MM.1S (cell line): ENCODE results near the gene PAAF1.

Source experiments
- EZH2phosphoT487 ChIP-seq: fragments of 300-600 bp; sonication (generic); IDR thresholded peaks from 2 replicates; pipeline ENCODE4 v1.6.1; 2018; ENCODE audit warnings: antibody characterized with exemption, low read length
- TF ChIP-seq, protein P1 (sequence below): fragments of 300-600 bp; sonication (generic); IDR thresholded peaks from 2 replicates; pipeline ENCODE4 v1.5.1; 2016; ENCODE audit warnings: antibody characterized with exemption, low read length, mixed read lengths

DNA sequence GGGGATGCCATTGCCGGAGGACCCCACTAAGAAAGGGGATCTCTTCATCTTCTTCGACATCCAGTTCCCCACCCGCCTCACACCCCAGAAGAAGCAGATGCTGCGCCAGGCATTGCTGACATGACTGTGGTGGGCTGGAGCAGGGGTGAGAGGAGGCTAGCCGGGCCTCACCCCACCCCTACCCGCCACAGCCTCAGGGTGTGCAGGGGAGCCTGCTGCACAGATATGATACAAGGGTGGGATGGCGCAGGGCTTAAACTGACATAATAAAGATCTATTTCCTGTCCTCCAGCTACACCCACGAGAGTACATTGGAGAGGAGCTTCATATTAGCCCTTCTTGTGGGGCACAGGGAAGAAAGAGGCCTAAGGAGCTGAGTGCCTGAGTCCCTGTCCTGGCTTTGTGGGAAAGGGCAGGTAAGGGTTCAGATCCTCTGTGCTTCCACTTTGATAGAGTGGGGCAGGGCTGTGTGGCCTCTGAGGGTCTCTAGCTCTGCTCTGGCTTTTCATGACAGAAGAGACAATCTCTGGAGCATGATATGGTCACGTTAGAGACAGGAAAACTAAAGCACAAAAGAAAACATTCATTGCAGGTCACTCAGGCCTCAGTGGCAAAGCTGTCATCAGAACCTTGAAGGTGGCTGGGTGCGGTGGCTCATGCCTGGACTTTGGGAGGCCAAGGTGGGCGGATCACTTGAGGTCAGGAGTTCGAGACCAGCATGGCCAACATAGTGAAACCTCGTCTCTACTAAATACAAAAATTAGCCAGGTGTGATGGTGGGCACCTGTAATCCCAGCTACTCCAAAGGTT is 93.4 kb downstream of the PAAF1 start:
- TF ChIP-seq, protein P1, sequence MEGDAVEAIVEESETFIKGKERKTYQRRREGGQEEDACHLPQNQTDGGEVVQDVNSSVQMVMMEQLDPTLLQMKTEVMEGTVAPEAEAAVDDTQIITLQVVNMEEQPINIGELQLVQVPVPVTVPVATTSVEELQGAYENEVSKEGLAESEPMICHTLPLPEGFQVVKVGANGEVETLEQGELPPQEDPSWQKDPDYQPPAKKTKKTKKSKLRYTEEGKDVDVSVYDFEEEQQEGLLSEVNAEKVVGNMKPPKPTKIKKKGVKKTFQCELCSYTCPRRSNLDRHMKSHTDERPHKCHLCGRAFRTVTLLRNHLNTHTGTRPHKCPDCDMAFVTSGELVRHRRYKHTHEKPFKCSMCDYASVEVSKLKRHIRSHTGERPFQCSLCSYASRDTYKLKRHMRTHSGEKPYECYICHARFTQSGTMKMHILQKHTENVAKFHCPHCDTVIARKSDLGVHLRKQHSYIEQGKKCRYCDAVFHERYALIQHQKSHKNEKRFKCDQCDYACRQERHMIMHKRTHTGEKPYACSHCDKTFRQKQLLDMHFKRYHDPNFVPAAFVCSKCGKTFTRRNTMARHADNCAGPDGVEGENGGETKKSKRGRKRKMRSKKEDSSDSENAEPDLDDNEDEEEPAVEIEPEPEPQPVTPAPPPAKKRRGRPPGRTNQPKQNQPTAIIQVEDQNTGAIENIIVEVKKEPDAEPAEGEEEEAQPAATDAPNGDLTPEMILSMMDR = no peak
- no peak for TF ChIP-seq EZH2phosphoT487
